Activated gamma-delta T cell treated with Interleukin-2 at 50 U/mL for 16 hours (primary cell): ENCODE measurements around the gene IZUMO1.
"Not testable (repeated sequence)": the region's sequence is repeated elsewhere in the genome, so short reads cannot be mapped to it uniquely, and the experiment has no call there.

Source experiments
- DNase-seq: peaks from one replicate; pipeline ENCODE4 v3.0.0-alpha.2; 2020

Gene IZUMO1

DNA sequence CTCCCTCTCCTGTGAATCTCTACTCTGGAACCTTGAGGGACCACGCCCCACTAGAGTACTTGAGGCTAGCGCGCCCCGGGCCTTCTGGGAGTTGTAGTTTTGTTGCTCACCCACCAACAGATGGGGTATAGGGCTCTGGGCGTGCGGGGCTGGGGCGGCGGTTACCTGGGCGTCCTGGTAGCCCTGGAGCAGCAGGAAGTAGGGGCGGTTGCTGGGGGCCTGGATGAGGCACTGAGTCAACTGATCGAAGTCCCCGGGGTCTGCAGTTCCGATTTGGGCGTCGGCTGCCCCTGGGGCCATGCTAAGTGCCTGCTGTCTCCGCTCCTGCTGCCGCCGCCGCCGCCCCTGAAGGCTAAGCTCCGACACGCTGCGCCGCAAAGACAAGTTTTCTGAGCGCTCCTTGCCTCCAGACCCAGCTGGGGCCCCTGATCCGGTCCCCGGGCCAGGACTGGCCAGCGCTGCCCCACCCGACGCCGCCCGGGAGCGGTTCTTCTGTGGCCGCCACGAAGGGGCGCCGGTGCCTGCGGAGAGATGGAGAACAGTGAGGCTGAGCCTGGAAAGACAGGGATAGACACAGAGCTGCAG is 11.6 kb downstream of the IZUMO1 start:
- no peak for DNase-seq

DNA sequence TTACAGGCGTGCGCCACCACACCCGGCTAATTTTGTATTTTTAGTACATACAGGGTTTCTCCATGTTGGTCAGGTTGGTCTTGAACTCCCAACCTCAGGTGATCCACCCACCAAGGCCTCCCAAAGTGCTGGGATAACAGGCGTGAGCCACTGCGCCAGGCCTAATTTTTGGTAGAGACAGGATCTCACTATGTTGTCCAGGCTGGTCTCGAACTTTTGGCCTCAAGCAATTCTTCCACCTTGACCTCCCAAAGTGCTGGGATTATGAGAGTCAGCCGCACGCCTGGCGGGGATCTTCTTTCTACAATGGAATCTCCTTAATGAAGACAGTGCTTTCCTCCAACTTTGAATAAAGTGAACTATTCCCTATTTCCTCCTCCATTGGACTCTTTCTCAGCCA is 12.1 kb downstream of the IZUMO1 start:
- no peak for DNase-seq

DNA sequence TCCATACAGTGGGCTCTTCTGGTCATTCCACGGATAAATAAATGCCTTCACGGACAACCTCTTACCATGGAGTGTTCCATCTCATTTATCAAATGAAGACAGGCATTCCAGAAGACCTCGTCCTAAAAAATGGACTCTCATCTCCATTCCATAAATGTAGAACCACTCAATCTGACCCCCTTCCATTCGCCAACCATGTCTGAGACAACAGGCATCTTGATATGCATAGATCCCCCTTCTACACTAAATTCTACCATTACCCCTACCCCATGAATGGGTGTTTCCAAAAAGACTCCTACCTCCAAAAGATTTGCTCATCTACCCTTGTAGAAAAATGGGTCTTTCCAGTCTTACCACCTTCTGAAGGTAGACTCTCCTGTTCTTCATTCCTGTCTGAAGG is 15.3 kb downstream of the IZUMO1 start:
- no peak for DNase-seq

DNA sequence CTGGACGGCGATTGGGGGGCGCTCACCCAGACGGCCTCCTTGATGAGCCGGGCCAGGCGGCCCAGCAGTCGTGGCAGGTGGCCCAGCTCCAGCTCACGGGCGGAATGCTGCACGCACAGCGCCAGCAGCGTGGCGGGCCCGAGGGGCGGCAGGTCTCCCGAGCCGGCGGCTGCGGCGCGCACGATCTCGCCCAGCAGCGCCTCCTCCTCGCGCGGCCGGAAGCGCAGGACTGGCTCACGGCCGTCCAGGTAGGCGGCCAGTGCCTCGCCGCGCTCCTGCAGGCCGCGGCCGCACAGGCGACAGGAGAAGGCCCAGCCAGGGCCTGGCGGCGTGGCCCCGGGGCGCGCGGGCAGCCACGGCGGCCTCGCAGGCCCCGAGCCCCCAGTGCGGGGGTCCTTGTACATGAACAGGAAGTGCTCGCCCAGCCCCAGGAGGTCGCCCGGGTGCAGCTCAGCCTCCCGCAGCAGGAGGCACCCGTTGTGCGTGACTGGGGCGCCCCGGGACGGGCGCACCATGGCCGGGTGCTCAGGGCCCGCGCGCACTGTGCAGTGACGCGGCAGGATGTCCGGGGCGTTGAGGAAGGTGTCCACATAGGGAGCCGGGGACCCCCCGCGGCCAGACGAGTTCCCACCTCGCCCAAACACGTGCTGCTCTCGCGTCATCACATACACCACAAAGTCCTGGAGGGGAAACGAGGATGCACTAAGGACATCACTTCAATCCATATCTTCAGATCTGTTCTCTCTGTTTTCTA is 17.6 kb downstream of the IZUMO1 start:
- DNase-seq = no peak

- no peak for DNase-seq
Measured at GRCh38 chr19:48726556-48726955, 20.2 kb downstream of the IZUMO1 start.

DNA sequence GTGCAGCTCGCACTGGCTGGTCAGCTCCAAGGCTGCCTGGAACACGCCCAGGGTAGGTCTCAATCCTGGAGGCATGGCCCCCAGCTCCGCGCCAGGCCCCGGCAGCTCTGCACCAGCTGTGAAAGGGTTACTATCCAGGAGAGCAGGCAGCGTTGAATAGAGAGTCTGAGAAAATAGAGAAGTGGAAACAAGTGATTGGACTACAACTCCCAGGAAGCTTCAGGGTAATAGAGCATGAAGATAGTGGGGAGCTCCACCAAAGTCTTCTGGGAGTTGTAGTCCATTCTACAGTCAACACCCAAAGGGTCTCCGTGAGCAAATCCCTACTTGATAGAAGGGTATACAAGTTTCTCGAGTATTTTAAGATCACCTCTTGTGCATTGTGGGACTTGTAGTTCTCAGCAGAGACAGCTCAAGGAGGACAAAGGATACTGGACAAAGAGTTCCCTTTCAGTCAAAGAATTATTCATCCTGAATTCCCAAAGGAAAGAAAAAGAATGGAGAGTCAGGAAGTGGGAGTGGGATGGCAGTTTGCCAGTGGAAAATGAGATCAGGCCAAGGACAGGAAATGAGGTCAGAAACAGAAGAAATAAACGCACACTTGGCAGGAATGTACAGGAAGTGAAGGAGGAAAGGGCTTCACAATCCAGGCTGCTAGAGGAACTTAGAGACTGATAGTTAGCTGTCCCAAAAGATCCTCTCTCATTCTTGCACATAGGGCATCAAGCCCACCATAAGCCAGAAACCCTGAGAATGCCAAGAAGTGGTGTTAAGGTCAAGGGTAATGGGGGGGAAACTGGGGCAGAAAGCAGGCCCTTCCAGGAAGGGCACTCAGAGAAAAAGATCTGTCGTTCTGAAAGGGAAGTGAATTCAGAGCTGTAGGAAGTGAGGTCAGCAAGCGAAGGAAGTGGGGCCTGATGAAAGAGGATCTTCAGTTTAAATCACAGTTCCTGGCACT is 21.6 kb downstream of the IZUMO1 start:
- no peak for DNase-seq

DNA sequence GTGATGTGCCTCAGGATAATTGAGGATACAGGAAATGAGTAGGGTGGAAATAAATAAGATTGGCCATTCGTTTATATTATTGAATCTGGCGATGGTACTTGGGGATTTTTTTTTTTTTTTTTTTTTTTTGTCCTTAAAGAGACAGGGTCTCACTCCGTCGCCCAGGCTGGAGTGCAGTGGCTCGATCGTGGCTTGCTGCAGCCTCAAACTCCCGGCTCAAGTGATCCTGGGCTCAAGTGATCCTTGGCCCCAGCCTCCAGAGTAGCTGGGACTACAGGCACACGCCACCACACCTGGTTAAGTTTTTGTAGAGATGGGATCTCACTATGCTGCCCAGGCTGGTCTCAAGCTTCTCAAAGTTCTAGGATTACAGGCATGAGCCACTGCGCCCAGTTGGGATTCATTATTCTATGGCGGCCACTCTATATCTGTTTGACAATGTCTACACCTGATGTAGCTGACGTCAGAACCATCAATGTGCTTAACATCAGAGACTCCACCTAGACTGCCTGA is 24.5 kb downstream of the IZUMO1 start:
- DNase-seq = no peak

- peak; percentile 87 for DNase-seq
Measured at GRCh38 chr19:48720613-48721296, 26.0 kb downstream of the IZUMO1 start.

DNA sequence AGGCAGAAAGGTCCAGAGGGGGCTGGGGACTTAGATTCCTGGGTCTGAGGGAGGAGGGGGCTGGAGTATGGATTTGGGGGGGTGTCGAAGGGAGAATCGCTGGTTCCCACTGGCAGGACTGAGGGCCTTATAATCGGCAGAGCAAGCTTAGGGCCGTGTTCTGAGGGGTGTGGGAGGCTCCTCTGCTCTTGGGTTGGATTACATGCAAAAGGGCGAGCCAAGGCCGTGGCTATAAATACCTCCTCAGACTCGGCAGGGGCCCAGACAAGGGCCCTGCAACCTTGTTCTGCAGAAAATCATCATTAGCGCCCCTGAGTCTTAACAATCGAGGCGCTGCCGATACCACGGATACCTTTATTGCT is 26.5 kb downstream of the IZUMO1 start:
- no peak for DNase-seq

DNA sequence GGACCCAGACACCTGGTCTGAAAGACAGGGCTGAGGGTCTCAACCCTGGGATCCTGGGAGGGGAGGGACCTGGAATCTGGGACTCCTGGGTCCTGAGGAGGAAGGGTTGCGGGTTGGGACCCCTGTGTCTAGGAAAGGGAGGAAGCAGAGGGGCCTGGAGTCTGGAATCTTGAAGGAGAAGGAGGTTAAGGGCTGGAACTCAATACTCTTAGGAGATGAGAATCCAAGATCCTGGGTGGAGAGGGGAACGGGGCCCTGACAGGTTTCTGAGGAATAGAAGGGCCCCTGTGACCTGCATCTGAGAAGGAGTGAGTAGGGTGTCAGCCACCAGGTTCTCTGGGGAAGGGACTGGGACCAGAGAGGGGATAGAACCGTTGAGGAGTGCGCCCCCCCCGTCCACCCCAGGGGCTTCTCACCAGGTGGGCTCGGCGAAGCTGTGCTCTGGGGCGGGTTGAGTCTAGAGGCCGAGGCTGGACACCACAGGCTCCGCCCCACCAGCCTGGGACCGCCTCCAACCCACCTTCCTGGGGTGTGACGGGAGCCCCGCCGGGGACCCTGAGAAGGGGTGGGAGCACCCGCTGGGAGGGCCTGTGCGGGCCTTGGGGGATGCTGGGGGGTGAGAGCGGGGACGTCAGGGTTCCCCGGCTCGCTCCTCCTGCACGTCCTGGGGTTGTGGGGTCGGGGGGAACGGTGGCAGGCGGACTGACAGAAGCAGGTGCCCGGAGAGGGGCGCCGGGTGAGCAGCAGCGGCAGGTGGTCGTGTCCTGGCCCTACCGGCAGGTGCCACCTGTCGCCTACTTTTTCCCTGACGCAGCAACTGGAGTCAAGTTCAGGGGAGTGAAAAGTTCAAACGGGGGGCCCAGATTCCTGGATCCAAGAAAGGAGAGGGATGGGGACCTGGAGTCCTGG is 27.2 kb downstream of the IZUMO1 start, which contains the start of gene MAMSTR:
Gene MAMSTR, minus strand, starts transcription at position 463 of the 909 bp plus-strand sequence. CDS start 694 bp downstream, outside the sequence.
- DNase-seq = no peak

DNA sequence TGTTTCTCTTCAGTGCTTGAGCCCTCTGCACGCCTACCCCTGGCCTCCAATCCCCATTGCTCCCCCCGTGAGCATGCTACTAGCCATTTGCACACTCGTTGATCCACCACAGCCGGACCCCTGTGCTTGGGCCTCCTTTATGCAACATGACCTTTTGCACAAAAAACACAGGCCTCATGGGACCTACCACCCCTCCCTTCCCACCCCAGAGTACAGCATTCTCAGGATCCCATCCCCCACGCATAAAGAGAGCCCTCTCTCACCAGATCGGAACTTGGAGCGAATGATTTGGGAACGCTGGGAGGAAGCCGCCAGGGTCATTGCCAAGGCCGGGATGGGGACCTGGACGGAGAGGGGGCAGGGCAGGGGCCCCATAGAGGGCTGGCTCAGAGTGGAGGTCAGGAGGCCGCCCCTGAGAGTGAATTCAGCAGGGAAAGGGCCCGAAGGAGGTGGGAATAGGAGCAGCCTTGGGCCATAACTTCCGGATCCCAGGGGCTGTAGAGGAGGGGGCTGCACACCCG is 27.9 kb downstream of the IZUMO1 start:
- DNase-seq = no peak

- not testable (repeated sequence) for DNase-seq
Measured at GRCh38 chr19:48718106-48718505, 28.6 kb downstream of the IZUMO1 start.

GRCh38 chr19:48716562-48717291 is 30.0 kb downstream of the IZUMO1 start:
- no peak for DNase-seq

DNA sequence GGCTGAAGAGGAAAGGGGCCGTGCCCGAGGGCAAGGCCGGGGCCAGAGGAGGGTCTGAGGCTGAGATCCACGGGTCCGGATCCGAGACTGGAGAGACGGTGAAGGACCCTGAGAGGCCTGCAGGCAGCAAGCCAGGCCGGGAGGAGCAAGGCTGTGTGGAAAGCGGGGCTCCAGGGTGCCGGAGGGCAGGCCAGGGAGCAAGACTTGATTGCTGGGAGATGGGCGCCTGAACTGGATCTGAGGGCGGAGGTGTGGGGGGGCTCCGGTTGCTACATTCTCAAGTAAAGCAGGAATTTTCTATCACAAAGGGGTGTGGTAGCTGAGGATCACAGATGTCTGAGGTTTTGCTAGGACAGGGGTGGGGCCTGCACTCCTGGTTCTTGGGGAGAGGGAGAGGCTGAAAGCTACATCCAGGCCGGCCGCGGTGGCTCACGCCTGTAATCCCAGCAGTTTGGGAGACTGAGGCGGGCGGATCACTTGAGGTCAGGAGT is 31.0 kb downstream of the IZUMO1 start:
- DNase-seq = no peak

DNA sequence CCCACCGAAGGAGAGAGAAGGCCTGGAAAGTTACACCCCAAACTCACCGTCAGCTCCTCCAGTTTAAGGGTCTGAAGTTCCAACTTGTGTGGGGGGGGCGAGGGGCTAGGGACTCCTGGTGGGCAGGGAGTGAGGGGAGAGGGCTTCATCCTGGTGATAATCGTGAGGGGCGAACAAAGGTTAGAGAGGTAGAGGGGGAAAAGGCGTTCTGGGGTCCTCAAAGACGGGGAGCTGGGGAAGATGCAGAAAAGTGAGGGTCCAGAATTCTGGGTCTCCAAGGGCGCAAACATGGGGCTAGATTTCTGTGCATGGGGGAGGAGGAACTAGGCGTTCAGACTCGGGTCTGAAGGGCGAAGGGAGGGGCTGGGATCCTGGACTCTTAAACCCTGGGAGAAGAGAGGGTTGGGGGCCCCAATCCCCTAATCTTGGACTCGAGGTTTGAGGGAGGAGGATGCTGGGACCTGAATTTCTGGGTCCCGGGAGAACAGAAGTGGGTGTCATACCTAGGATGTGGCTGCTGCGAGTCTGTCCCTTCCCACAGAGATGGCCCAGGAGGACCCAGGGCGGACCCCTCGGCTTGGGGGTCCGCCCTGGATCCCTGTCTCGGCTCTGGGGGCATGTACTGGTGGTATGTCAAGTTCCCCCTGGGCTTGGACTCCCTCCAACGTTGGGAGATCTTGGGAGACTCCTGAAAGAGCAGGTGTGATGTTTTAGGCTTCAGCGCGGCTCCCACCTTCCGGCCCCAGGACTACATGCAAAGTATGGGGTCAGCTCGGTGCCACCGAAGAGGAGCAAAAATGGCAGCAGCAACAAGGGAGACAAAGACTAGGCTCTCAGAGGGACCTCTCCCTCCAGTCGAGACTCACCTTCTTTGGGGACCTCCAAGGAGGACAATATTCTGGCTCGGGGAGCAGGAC is 31.7 kb downstream of the IZUMO1 start:
- no peak for DNase-seq

DNA sequence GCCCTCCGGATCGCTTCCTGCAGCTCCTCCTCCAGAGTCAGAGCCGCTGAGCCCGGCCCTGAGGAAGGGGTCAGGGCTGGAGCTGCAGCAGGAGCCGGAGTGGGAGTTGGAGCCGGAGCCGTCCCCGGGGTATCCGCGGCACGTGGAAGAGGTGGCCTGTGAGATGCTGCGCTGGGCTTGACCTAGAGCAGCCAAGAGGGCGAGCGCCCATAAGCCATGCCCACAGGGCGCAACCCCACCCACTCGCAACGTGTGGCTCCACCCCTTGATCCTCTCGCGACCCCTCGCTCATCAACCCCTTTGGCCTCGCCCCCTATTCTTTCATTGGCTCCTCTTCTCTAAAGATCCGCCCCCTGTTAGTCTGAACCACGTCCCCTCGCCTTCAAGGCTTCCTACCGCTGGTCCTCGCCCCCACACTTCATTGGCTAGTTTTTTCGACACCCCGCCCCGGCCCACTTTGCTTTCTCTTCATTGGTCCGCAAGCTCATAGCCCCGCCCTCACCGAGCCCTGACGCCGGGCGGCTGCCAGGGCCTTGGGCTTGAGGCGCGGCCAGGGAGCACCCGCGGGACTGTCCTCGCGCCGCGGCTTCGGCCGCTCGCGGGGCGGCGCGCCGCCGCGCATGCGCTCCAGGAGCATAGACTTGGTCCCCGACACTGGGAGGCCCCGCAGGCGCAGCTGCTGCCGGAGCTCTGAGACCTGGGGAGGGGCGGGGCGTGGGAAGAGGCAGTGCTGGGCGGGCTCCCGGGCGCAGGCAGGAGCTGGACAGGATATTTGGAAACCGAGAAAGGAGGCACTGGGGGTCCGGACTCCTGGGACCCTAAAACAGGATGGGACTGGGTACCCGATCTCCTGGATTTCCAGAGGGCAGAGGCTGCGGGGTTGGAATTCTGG is 32.6 kb downstream of the IZUMO1 start:
- DNase-seq = peak; percentile 97

- no peak for DNase-seq
Measured at GRCh38 chr19:48713041-48713863, 33.5 kb downstream of the IZUMO1 start.
